ENCODE measurements around the gene LRMDA. TPM values are rescaled to one million over a fixed set of nuclear protein-coding genes. Genes with fewer than 3 reads are reported as not detected.

Gene LRMDA
- total and polyA plus RNA-seq, 2 of the 8 experiments (the other 6 are each of a cell fraction or from before 2014, with no cell fraction given) = 0.86 to 2.8 TPM

DNA sequence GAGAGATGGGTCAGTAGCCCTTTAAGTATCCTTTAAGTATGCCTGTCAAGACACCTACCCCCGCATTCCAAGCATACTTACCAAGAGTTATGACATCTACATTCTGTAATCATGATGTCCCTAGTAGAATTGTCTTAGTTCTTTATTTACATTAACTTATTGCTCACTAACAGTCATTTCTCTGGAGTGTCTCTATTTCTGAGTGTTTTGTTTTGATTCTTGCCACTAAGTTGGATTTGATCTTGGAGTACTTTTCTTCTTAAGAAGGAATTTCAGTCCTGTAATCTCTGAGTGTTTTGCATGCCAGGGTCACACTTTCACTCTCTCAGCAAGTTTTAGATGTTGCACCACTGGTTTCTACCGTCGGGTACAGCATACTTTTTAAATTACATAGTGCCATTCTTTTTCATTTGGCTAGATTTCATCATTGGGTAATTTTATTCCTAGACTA is 1152.3 kb downstream of the LRMDA start:
- Histone ChIP-seq H3K14ac (ENCODE audit: insufficient read length) (no peak overlapping the region), H4K5ac (ENCODE audit: insufficient read length, low read depth, low read length) (no peak overlapping the region), H3K27ac (ENCODE audit: low read depth, low read length) (no peak overlapping the region), H4K91ac (replicated peaks; ENCODE audit: insufficient read length, low read length) (no peak overlapping the region), H3K56ac (replicated peaks; ENCODE audit: insufficient read length, low read depth, low read length) (no peak overlapping the region), H3K18ac (ENCODE audit: extremely low read depth, low read length) (no peak overlapping the region), H3K4me2 (ENCODE audit: insufficient read depth in 1 of 2, low read depth in 2 of 2, low read length in 2 of 2) (no peak overlapping the region), H4K20me1 (replicated peaks in 1 of 2; ENCODE audit: control insufficient read depth in 1 of 2, insufficient read depth in 2 of 2, low read length in 2 of 2) (no peaks in the 10 kb centered on the region), H3K9me3 (ENCODE audit: insufficient read depth in 2 of 2, low read depth in 1 of 2, low read length in 1 of 2) (no peaks in the 10 kb centered on the region), H3K4me3 (ENCODE audit: extremely low read depth in 1 of 4, insufficient read depth in 2 of 4, low read depth in 3 of 4, low read length in 4 of 4) (no peak overlapping the region), H3K4ac (replicated peaks; ENCODE audit: insufficient read length, low read depth, low read length) (no peak overlapping the region), H4K8ac (ENCODE audit: extremely low read depth, insufficient read depth, low read length) (no peak overlapping the region), H2BK12ac (ENCODE audit: low read depth, low read length) (no peak overlapping the region), H3K23ac (ENCODE audit: insufficient read length) (no peak overlapping the region), H2BK15ac (ENCODE audit: low read length) (no peak overlapping the region), H2BK120ac (replicated peaks; ENCODE audit: low read depth, low read length) (no peak overlapping the region), H3K4me1 (replicated peaks in 1 of 4; ENCODE audit: control insufficient read depth in 3 of 4, insufficient read depth in 4 of 4, low read length in 3 of 4) (peaks cover 0 to 2% (median 0%) of the 10 kb centered on the region in 4 experiments; a peak in 1 of 7 replicates), H2AK5ac (ENCODE audit: low read depth, low read length) (no peak overlapping the region), H3K27me3 (replicated peaks in 1 of 4; ENCODE audit: control insufficient read depth in 3 of 4, extremely low read depth in 1 of 4, insufficient read depth in 3 of 4, low read length in 3 of 4) (no peaks in the 10 kb centered on the region), H3K79me1 (ENCODE audit: low read depth, low read length) (no peaks in the 10 kb centered on the region), H2BK20ac (ENCODE audit: low read length) (no peak overlapping the region), H2BK5ac (ENCODE audit: low read depth, low read length) (no peak overlapping the region), H3K79me2 (ENCODE audit: control insufficient read depth in 1 of 2, insufficient read depth in 2 of 2, low read length in 2 of 2) (no peaks in the 10 kb centered on the region), H3K36me3 (ENCODE audit: control insufficient read depth in 2 of 4, insufficient read depth in 4 of 4, low read length in 3 of 4) (no peaks in the 10 kb centered on the region), H3K23me2 (ENCODE audit: low read depth, low read length) (no peaks in the 10 kb centered on the region), H2AFZ (ENCODE audit: low read length) (no peak overlapping the region), H3K9ac (replicated peaks in 1 of 4; ENCODE audit: extremely low read depth in 1 of 4, low read depth in 3 of 4, low read length in 3 of 4) (no peak overlapping the region)
- no peak for TF ChIP-seq PHF8 (conservative IDR thresholded peaks at IDR 0.05; ENCODE audit: low read depth, low read length)
- TF ChIP-seq, protein P1, sequence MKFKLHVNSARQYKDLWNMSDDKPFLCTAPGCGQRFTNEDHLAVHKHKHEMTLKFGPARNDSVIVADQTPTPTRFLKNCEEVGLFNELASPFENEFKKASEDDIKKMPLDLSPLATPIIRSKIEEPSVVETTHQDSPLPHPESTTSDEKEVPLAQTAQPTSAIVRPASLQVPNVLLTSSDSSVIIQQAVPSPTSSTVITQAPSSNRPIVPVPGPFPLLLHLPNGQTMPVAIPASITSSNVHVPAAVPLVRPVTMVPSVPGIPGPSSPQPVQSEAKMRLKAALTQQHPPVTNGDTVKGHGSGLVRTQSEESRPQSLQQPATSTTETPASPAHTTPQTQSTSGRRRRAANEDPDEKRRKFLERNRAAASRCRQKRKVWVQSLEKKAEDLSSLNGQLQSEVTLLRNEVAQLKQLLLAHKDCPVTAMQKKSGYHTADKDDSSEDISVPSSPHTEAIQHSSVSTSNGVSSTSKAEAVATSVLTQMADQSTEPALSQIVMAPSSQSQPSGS (IDR thresholded peaks at IDR 0.05; ENCODE audit: low read length) = no peak
- TF ChIP-seq EP300 (IDR thresholded peaks at IDR 0.05; ENCODE audit: borderline replicate concordance in 1 of 2, low read depth in 2 of 2, low read length in 2 of 2) = no peak
- no peak for TF ChIP-seq ASH2L (IDR thresholded peaks at IDR 0.05; ENCODE audit: low read length)
- no peak for TF ChIP-seq HDAC6 (IDR thresholded peaks at IDR 0.05; ENCODE audit: low read depth, low read length)
- TF ChIP-seq TCF12 (IDR thresholded peaks at IDR 0.05; ENCODE audit: low read depth, low read length) = no peak
- TF ChIP-seq TEAD4 (IDR thresholded peaks at IDR 0.05; ENCODE audit: low read depth, low read length) = peak; percentile 93
- POLR2A ChIA-PET (ENCODE audit: partially characterized antibody) = no interaction called here
- CTCF ChIA-PET (ENCODE audit: partially characterized antibody) = no interaction called here
- no peak for DNase-seq (ENCODE audit: low read depth in 1 of 2, low spot score in 2 of 2)
- no peak for FAIRE-seq
- 70% methylated on average over 3 of the region's 3 CpGs; no CpG with 5 or more reads in 1 of the 2 experiments for WGBS, 2 experiments (ENCODE audit: extremely low coverage in 1 of 2, insufficient coverage in 1 of 2, insufficient read length in 1 of 2, insufficient replicate concordance in 2 of 2, low coverage in 1 of 2, low lambda C conversion rate in 2 of 2, missing lambda C conversion rate in 1 of 2)
